ENCODE data around the gene LARGE1. TPM values are rescaled to one million over a fixed set of nuclear protein-coding genes. Genes with fewer than 3 reads are reported as not detected.

LARGE1 gene
- total RNA-seq, 1 donor from 2014 or later, result 27.4 TPM

DNA sequence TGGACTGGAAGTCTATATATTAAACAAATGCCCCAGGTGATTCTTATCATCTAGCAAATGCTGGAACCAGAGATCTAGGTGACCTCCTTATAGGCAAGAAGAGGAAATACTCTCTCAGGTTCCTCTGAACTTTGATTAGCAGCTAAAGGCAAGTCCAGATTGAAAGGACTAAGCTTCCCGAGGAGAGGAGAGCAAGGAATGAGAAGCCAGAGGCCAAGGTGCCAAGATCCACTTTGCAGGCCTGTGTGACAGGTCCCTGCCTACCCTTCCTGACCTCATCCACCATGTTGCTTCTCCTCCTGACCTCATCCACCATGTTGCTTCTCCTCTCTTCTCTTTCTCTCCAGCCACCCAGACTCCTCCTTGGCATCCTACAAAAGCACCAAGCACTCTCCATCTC lies 173.2 kb downstream of the LARGE1 start:
- Histone ChIP-seq H3K36me3 (no peaks in the 10 kb centered on the region), H3K4me3 (no peak overlapping the region), H3K4me1 (peaks cover 13% of the 10 kb centered on the region), H3K27ac (no peak overlapping the region), H3K9me3 (no peaks in the 10 kb centered on the region), H3K27me3 (ENCODE audit: low read depth) (no peaks in the 10 kb centered on the region)
- intact Hi-C loops (cut with DNase I), result no loop called here
- ATAC-seq, result peak; percentile 13 to 32
- TF ChIP-seq, protein P1, sequence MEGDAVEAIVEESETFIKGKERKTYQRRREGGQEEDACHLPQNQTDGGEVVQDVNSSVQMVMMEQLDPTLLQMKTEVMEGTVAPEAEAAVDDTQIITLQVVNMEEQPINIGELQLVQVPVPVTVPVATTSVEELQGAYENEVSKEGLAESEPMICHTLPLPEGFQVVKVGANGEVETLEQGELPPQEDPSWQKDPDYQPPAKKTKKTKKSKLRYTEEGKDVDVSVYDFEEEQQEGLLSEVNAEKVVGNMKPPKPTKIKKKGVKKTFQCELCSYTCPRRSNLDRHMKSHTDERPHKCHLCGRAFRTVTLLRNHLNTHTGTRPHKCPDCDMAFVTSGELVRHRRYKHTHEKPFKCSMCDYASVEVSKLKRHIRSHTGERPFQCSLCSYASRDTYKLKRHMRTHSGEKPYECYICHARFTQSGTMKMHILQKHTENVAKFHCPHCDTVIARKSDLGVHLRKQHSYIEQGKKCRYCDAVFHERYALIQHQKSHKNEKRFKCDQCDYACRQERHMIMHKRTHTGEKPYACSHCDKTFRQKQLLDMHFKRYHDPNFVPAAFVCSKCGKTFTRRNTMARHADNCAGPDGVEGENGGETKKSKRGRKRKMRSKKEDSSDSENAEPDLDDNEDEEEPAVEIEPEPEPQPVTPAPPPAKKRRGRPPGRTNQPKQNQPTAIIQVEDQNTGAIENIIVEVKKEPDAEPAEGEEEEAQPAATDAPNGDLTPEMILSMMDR (IDR thresholded peaks at IDR 0.05), result no peak
- DNase-seq, result no peak

DNA sequence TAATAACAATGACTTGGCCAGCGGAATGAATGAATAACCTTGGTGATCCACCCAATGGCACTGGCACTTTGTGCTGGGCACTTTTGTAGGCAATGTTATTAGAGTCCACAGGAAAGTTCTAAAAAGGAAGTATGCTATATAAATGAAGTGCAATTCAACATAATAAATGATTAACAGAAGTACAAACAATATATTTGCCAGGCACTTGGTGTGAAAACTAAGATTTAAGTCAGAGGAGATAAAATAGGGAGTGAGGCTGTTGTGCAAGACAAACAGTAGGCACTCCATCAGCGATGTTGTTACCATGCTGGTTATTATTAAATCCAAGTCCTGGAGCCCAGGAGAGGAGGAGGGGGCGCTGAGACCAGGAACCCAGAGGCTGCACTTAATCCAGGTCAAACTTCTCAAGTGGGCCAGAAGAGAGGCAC lies 173.8 kb downstream of the LARGE1 start:
- H3K9me3 ChIP-seq, result no peaks in the 10 kb centered on the region
- H3K27ac ChIP-seq, result no peak overlapping the region
- H3K4me3 ChIP-seq, result no peak overlapping the region
- intact Hi-C loops (cut with DNase I), result no loop called here
- ATAC-seq, result peak; percentile 85 to 90
- peak; percentile 64 for DNase-seq
- no peaks in the 10 kb centered on the region for H3K36me3 ChIP-seq
- no peaks in the 10 kb centered on the region for H3K27me3 ChIP-seq (ENCODE audit: low read depth)
- H3K4me1 ChIP-seq, result peaks cover 13% of the 10 kb centered on the region
- TF ChIP-seq, protein P1 (IDR thresholded peaks at IDR 0.05), result no peak

DNA sequence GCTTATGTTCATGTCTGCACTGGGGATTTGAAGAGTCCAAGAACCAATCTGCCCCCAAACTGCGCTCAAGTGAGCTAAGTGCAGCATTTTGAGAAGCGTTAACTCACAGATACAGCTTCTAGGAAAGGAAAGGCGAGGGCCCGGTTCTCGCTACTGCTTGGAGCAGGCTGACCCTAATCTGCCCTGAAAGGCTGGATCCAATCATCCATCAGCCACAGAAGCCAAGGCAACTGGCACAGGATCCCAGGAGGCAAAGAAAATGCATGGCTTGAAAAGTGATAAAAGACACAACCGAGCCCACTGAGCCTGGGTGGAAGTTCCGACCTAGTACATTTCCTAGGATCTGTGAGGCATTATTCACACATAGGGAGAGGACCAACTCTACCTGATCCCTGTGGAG lies 174.8 kb downstream of the LARGE1 start:
- H3K4me3 ChIP-seq, result no peak overlapping the region
- no peaks in the 10 kb centered on the region for H3K27me3 ChIP-seq (ENCODE audit: low read depth)
- no peaks in the 10 kb centered on the region for H3K9me3 ChIP-seq
- H3K27ac ChIP-seq, result no peak overlapping the region
- TF ChIP-seq, protein P1 (IDR thresholded peaks at IDR 0.05), result no peak
- intact Hi-C loops (cut with DNase I), result no loop called here
- no peak for DNase-seq
- H3K4me1 ChIP-seq, result peaks cover 13% of the 10 kb centered on the region
- H3K36me3 ChIP-seq, result no peaks in the 10 kb centered on the region
- ATAC-seq, result no peak

- no peak overlapping the region for H3K4me3 ChIP-seq
- TF ChIP-seq, protein P1 (IDR thresholded peaks at IDR 0.05), result no peak
- H3K27me3 ChIP-seq (ENCODE audit: low read depth), result no peaks in the 10 kb centered on the region
- peaks cover 13% of the 10 kb centered on the region for H3K4me1 ChIP-seq
- intact Hi-C loops (cut with DNase I), result no loop called here
- ATAC-seq, result no peak
- H3K36me3 ChIP-seq, result no peaks in the 10 kb centered on the region
- no peak for DNase-seq
- H3K27ac ChIP-seq, result no peak overlapping the region
- H3K9me3 ChIP-seq, result no peaks in the 10 kb centered on the region
These were observed 176.5 kb downstream of the LARGE1 start for GRCh38 chr22:33743756-33744155.

DNA sequence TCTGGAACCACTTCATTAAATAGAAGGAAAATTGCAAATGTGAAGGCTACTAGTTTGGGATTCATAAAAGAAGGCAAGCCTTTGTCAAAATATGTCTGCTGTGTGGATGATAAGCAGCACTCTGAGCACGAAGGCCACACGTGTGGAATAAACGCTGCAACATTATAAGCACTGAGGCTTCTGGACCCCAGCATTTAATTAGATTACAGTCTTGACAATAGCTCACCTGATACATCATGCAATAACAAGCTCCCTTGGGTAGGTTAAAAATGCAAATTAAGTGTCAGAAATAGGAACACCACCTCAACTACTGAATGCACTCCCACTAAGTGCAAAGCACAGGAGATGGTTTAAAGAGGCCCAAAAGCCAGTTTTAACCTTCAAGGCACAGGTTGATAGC lies 179.3 kb downstream of the LARGE1 start:
- Histone ChIP-seq H3K4me1 (peaks cover 13% of the 10 kb centered on the region), H3K27me3 (ENCODE audit: low read depth) (no peaks in the 10 kb centered on the region), H3K4me3 (no peak overlapping the region), H3K36me3 (no peaks in the 10 kb centered on the region), H3K27ac (no peak overlapping the region), H3K9me3 (no peaks in the 10 kb centered on the region)
- no peak for ATAC-seq
- no peak for DNase-seq
- TF ChIP-seq, protein P1 (IDR thresholded peaks at IDR 0.05), result no peak
- intact Hi-C loops (cut with DNase I), result no loop called here

DNA sequence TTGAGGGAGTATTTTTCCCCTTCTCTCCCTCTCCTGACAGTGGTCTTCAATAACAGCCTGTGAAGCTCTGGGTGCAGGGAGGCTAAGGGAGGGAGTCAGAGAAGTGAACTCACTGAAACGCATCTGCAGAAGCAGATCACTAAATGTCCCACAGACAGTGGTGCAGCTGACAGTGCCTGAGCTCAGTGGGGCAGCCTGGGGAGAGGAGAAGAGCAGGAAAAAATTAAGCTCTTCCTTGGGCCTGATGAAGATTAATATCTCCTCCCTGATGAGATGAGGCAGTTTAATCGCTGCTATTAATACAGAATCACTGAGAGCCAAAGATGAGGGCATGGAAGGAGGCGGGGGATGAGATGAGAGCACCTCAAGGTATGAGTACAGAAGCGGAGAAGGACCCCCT lies 180.8 kb downstream of the LARGE1 start:
- no peak for ATAC-seq
- no peaks in the 10 kb centered on the region for H3K36me3 ChIP-seq
- no peak overlapping the region for H3K4me3 ChIP-seq
- H3K9me3 ChIP-seq, result no peaks in the 10 kb centered on the region
- no peak for DNase-seq
- no peaks in the 10 kb centered on the region for H3K27me3 ChIP-seq (ENCODE audit: low read depth)
- intact Hi-C loops (cut with DNase I), result no loop called here
- H3K27ac ChIP-seq, result no peak overlapping the region
- peaks cover under 1% of the 10 kb centered on the region for H3K4me1 ChIP-seq
- TF ChIP-seq, protein P1 (IDR thresholded peaks at IDR 0.05), result no peak

All from lower lobe of right lung (tissue), 2 donors.